Regular cardiac myocyte (primary cell): ENCODE data around the gene MLX. TPM values are rescaled to one million over a fixed set of nuclear protein-coding genes. Genes with fewer than 3 reads are reported as not detected.

Experiments used
- total RNA-seq: library from RNA; depleted of rRNA; stranded (reverse); fragments of >200 nt; gene quantifications from 2 replicates; pipeline ENCODE4 v1.2.3, GENCODE V29; 2014

MLX gene
- 32.1 and 65.4 TPM in 2 replicates for total RNA-seq

GRCh38 chr17:42566883-42567573, at the start of gene MLX:
MLX (plus strand) TSS chr17:42567100; CDS start chr17:42567125, 25 bp downstream.

GRCh38 chr17:42536048-42536371, 30.9 kb upstream of the MLX start, which contains the start of gene NAGLU:
NAGLU (plus strand) TSS chr17:42536241; CDS start chr17:42536273, 32 bp downstream.

GRCh38 chr17:42552736-42553135, 14.2 kb upstream of the MLX start, which contains the start of gene HSD17B1:
HSD17B1 (plus strand) TSS chr17:42552923; CDS start chr17:42552934, 11 bp downstream.

GRCh38 chr17:42561897-42562387, 5.0 kb upstream of the MLX start, which contains the start of gene COASY:
COASY (plus strand) TSS chr17:42562148; CDS start chr17:42562623, 475 bp downstream.

GRCh38 chr17:42577532-42578281, 10.8 kb downstream of the MLX start, which contains the start of gene PSMC3IP:
PSMC3IP (minus strand) TSS chr17:42577729; CDS start chr17:42577686, 43 bp downstream.

GRCh38 chr17:42609182-42609813, 42.4 kb downstream of the MLX start, which contains the start of the genes RETREG3 and TUBG1:
RETREG3 (minus strand) TSS chr17:42609374; CDS start chr17:42609324, 50 bp downstream.
TUBG1 (plus strand) TSS chr17:42609683; CDS start chr17:42609738, 55 bp downstream.

Other genes with a start within 250 kb of the MLX start
- 99.5 and 101 TPM in 2 replicates for gene STAT3, start 178.7 kb upstream of the MLX start, total RNA-seq
- gene CAVIN1, start 143.8 kb upstream of the MLX start, total RNA-seq, result 691 and 1,245 TPM in 2 replicates
- 31.2 and 73.6 TPM in 2 replicates for gene ATP6V0A1, start 108.2 kb upstream of the MLX start, total RNA-seq
- gene NAGLU, start 30.9 kb upstream of the MLX start, total RNA-seq, result 24.3 and 50.7 TPM in 2 replicates
- 5.4 and 8.6 TPM in 2 replicates for gene HSD17B1, start 14.2 kb upstream of the MLX start, total RNA-seq
- gene COASY, start 5.0 kb upstream of the MLX start, total RNA-seq, result 7.0 and 18.6 TPM in 2 replicates
- gene PSMC3IP, start 10.6 kb downstream of the MLX start, total RNA-seq, result 2.3 and 16.3 TPM in 2 replicates
- 73.0 and 74.8 TPM in 2 replicates for gene RETREG3, start 42.3 kb downstream of the MLX start, total RNA-seq
- gene TUBG1, start 42.6 kb downstream of the MLX start, total RNA-seq, result 20.3 and 42.2 TPM in 2 replicates
- gene TUBG2, start 92.2 kb downstream of the MLX start, total RNA-seq, result 4.8 and 11.6 TPM in 2 replicates
- 10.7 and 11.6 TPM in 2 replicates for gene PLEKHH3, start 109.9 kb downstream of the MLX start, total RNA-seq
- 3.6 and 6.8 TPM in 2 replicates for gene CCR10, start 114.7 kb downstream of the MLX start, total RNA-seq
- 15.0 and 20.6 TPM in 2 replicates for gene CNTNAP1, start 115.4 kb downstream of the MLX start, total RNA-seq
- gene EZH1, start 177.9 kb downstream of the MLX start, total RNA-seq, result 7.7 and 20.0 TPM in 2 replicates
- gene RAMP2, start 194.1 kb downstream of the MLX start, total RNA-seq, result under 0.01 and 0.58 TPM in 2 replicates
- 65.7 and 92.6 TPM in 2 replicates for gene VPS25, start 206.3 kb downstream of the MLX start, total RNA-seq
- gene WNK4, start 213.5 kb downstream of the MLX start, total RNA-seq, result 3.5 and 4.5 TPM in 2 replicates
- 48.8 and 70.4 TPM in 2 replicates for gene COA3, start 231.6 kb downstream of the MLX start, total RNA-seq
- gene CNTD1, start 231.8 kb downstream of the MLX start, total RNA-seq, result under 0.01 and 0.19 TPM in 2 replicates